22Rv1 (cell line): ENCODE results near the gene MARCO.

Experiments used
- H3K27ac ChIP-seq: fragments of 450-650 bp; 2 replicates; pipeline ENCODE4 v1.5.1; 2017
- ZFX ChIP-seq: fragments of 450-650 bp; IDR thresholded peaks from 2 replicates; pipeline ENCODE4 v1.6.1; 2017; ENCODE audit warnings: antibody characterized with exemption, borderline replicate concordance
- TF ChIP-seq, protein P1 (sequence below): fragments of 450-650 bp; IDR thresholded peaks from 2 replicates; pipeline ENCODE4 v1.5.1; 2017; ENCODE audit warnings: mild to moderate bottlenecking

The MARCO gene

DNA sequence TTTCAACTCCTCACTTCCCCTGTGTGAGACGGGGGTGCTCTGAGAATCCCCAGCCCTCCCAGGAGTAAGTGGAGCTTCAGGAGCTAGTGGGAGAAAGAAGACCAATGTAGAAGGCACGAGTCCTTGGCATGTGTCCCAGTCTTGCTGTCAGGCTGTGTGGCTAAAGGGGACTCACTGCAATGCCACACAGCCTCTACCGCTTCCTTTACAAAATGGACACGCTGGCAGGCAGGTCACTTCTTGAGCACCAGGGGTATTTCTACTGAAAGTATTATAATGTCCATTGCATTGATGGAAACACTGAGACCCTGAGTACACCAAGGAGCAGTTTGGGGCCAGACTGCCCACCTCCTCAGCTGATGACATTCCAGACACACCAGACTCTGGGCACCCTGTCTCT is 35.8 kb upstream of the MARCO start:
- TF ChIP-seq, protein P1, sequence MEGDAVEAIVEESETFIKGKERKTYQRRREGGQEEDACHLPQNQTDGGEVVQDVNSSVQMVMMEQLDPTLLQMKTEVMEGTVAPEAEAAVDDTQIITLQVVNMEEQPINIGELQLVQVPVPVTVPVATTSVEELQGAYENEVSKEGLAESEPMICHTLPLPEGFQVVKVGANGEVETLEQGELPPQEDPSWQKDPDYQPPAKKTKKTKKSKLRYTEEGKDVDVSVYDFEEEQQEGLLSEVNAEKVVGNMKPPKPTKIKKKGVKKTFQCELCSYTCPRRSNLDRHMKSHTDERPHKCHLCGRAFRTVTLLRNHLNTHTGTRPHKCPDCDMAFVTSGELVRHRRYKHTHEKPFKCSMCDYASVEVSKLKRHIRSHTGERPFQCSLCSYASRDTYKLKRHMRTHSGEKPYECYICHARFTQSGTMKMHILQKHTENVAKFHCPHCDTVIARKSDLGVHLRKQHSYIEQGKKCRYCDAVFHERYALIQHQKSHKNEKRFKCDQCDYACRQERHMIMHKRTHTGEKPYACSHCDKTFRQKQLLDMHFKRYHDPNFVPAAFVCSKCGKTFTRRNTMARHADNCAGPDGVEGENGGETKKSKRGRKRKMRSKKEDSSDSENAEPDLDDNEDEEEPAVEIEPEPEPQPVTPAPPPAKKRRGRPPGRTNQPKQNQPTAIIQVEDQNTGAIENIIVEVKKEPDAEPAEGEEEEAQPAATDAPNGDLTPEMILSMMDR: no peak
- no peak for TF ChIP-seq ZFX
- no peak overlapping the region for H3K27ac ChIP-seq

DNA sequence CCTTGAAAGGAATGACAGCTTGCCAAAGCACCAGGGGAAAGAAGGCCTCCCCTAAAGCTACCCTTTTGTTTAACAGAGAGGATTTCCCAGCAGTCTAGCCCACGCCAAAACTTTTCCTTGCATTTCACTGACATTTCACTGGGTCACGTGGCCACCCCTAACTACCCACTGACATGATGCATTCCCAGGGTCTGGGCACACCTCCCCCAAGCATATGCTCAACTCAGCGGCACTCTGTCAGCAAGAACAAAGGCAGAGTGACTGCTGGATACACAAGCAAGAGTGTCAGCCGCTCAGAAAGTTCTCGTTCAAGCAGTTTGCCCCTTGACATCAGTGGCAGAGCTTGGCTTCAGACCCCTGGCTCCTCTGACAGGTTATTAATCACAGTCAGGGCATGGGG is 34.2 kb upstream of the MARCO start:
- no peak for TF ChIP-seq ZFX
- TF ChIP-seq, protein P1: no peak
- H3K27ac ChIP-seq: no peak overlapping the region

DNA sequence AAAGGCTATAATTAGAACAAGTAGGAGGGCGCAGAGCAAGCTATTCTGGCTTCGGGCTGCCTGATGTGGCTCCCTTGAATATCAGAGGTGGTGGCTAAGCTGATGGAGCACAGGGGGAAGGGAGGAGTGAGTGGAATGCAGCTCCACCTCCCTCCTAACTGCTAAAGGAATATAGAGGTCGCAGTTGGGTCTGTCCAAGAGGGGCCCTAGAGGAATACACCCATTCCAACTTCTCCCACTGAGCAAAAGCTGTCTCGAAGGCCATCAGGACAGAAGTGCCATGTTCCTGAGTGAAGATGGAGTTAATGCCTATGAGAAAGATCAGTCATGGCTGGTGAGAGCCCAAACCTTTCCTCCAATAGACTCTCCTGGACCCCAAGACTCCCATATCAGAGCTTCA is 32.8 kb upstream of the MARCO start:
- no peak overlapping the region for H3K27ac ChIP-seq
- TF ChIP-seq, protein P1: no peak
- TF ChIP-seq ZFX: no peak

DNA sequence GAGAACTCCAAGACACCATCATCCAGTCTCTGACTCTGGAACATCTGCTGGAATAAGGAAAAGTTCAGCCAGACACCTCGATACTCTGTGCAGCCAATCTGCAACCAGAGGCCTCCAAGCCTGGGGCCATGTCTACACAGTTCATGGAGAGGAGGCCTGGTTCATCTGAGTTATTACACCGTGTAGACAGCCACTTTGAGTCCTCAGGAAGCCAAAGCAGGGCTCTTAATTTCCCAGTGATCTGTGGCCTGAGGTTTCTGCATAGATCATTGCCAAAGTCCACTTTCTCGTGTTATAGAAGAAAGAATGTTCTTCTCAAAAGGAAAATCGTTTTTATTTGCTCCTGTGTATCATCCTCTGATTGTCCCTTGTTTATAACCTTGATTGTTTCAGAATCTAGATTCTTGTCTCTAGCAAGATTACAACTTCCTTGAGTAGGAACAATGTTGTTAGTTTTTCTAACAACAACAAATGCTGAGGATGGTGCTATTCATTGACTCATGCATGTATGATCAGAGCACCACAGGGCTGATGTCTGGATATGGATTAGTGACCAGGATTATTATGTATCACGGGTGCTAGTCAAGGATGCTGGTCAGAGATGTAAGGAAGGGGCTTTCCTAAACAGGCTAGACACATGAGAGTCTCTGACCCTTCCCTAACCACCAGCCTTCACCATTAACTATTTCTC is 30.7 kb upstream of the MARCO start:
- no peak overlapping the region for H3K27ac ChIP-seq

DNA sequence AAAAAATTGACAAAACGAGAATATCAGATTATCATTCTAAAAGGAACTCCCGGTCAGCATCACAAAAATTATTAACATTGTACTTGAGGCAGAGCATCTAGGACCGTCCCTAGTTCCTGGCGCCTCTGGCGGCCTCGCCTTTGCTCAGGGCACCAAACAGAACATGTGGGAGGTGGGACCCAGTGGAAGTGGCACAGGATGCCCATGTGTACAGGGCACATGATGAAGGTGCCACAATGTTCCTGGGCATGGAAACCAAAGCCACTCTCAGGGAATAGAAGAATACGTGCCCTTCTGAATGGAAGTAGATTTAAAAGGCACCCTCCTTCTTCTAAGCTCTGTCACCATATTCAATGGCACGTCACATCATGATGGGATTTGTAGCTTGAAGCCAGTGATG is 30.1 kb upstream of the MARCO start:
- no peak overlapping the region for H3K27ac ChIP-seq
- no peak for TF ChIP-seq ZFX
- TF ChIP-seq, protein P1: no peak

More for the DNA sequence above, 30.7 kb upstream of the MARCO start:
- TF ChIP-seq ZFX: no peak
- TF ChIP-seq, protein P1: no peak

DNA sequence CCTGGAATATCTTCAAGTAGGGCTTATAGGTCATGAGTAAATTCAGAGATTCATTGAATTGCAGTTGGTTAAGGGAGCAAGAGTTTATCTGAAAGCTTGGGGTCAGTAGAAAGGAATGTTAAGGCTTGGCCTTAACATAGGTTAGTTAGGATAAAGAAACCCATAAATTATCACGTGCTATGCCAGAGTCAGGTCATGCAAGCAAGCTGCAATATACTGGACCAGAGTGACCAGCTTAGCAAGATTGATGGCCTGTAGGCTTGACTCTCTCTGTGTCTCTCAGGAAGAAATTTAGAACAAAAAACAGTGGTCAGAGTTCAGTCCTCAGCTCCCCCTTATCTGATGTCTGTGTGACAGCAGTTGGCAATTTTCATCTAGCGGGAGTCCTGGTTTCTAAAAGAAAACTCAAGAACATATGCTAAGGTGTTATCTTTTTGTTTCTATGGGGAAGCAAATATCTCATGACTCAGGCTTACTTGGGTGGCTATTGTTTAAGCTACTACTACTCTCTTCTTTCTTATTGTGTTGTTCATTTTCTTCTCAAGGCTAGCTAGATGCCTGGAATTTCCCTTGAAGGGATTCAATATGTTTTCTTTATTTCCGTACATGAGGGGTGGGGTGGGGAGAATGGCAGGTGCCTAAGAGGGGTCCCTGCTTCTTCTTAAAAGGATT is 28.7 kb upstream of the MARCO start:
- no peak overlapping the region for H3K27ac ChIP-seq
- TF ChIP-seq ZFX: no peak
- TF ChIP-seq, protein P1: no peak
